Endodermal cell (in vitro differentiated cells): ENCODE results near the gene STPG3. TPM values are rescaled to one million over a fixed set of nuclear protein-coding genes. Genes with fewer than 3 reads are reported as not detected.

Source experiments
- DNase-seq: peaks from one replicate; pipeline ENCODE4 v3.0.0-alpha.2; 2017
- H3K27ac ChIP-seq: 2 replicates; pipeline ENCODE4 v1.5.1; 2013; ENCODE audit warnings: mild to moderate bottlenecking, low read depth, low read length, moderate library complexity
- H3K27me3 ChIP-seq: 2 replicates; pipeline ENCODE4 v1.6.1; 2013; ENCODE audit warnings: mild to moderate bottlenecking, low read length, moderate library complexity; ENCODE audit not compliant: insufficient read depth, control insufficient read depth, poor library complexity, severe bottlenecking
- H3K36me3 ChIP-seq: 2 replicates; pipeline ENCODE4 v1.7.0; 2013; ENCODE audit warnings: mild to moderate bottlenecking, low read length, moderate library complexity; ENCODE audit not compliant: control insufficient read depth, insufficient read depth
- H3K4me1 ChIP-seq: one replicate; pipeline ENCODE4 v1.7.0; 2013; ENCODE audit warnings: low read length; ENCODE audit not compliant: control insufficient read depth, insufficient read depth
- H3K4me3 ChIP-seq: 2 replicates; pipeline ENCODE4 v1.5.1; 2013; ENCODE audit warnings: mild to moderate bottlenecking, low read length, moderate library complexity
- H3K9ac ChIP-seq: 2 replicates; pipeline ENCODE4 v1.6.1; 2013; ENCODE audit warnings: mild to moderate bottlenecking, low read length, moderate library complexity; ENCODE audit not compliant: poor library complexity, severe bottlenecking; ENCODE audit errors: extremely low read depth
- H3K9me3 ChIP-seq: 2 replicates; pipeline ENCODE4 v1.6.1; 2013; ENCODE audit warnings: mild to moderate bottlenecking, low read length, moderate library complexity; ENCODE audit not compliant: control insufficient read depth
- H3K27ac Mint-ChIP-seq: 2 replicates; pipeline ENCODE4 v1.8.0; 2020; ENCODE audit warnings: mixed read lengths
- H3K27me3 Mint-ChIP-seq: 2 replicates; pipeline ENCODE4 v1.8.0; 2021; ENCODE audit warnings: mild to moderate bottlenecking, mixed read lengths; ENCODE audit not compliant: insufficient read depth
- H3K36me3 Mint-ChIP-seq: 2 replicates; pipeline ENCODE4 v1.8.0; 2020; ENCODE audit warnings: low read depth, mixed read lengths
- H3K4me1 Mint-ChIP-seq: 2 replicates; pipeline ENCODE4 v1.8.0; 2020; ENCODE audit warnings: mixed read lengths
- H3K4me3 Mint-ChIP-seq: 2 replicates; pipeline ENCODE4 v1.8.0; 2020; ENCODE audit warnings: mild to moderate bottlenecking, moderate library complexity, mixed read lengths
- H3K9me3 Mint-ChIP-seq: 2 replicates; pipeline ENCODE4 v1.8.0; 2020; ENCODE audit warnings: mild to moderate bottlenecking, mixed read lengths
- CTCF ChIP-seq: fragments of 200-600 bp; sonication (generic); conservative IDR thresholded peaks from 2 replicates; pipeline ENCODE4 v1.5.0; 2021; ENCODE audit warnings: antibody characterized with exemption, mild to moderate bottlenecking
- WGBS, 2 experiments: methylation state at CpG; one replicate each; pipeline versions ENCODE4 v1.1.5 to v1.1.7; 2013; ENCODE audit warnings: missing lambda C conversion rate in 2 of 2, mixed read lengths in 1 of 2; ENCODE audit not compliant: insufficient coverage in 1 of 2, insufficient read length in 1 of 2; 5-methylcytosine and 5-hydroxymethylcytosine counted together
- total RNA-seq, 2 donors: library from RNA; stranded (reverse); fragmentation: NEBNext Ultra II Directional in 1 of 2; extraction: Animal tissue kit (Norgen Biotek cat#: 25700) in 1 of 2; gene quantifications; 2 replicates in 1 of 2; 3 replicates in 1 of 2; pipeline ENCODE4 v1.2.1, GENCODE V29; 2021

STPG3 gene
- total RNA-seq, 2 donors from 2014 or later = not detected

GRCh38 chr9:137301081-137301947, 50.2 kb downstream of the STPG3 start:
- Histone ChIP-seq H3K27ac (peak overlapping the region; percentile 72), H3K9ac (peak overlapping the region; percentile 66), H3K9me3 (no peaks in the 10 kb centered on the region), H3K27me3 (peaks cover 55% of the 10 kb centered on the region), H3K4me1 (peaks cover 3% of the 10 kb centered on the region), H3K36me3 (no peaks in the 10 kb centered on the region), H3K4me3 (peak overlapping the region; percentile 90)
- DNase-seq = peak; percentile 85
- peak overlapping the region; percentile 71 for H3K4me3 Mint-ChIP-seq
- H3K27me3 Mint-ChIP-seq = peaks cover 39% of the 10 kb centered on the region
- H3K27ac Mint-ChIP-seq = peak overlapping the region; percentile 83
- peaks cover 27% of the 10 kb centered on the region for H3K4me1 Mint-ChIP-seq
- H3K9me3 Mint-ChIP-seq = no peaks in the 10 kb centered on the region
- WGBS, 2 experiments = 0 to 2% methylated on average over 32 to 115 of the region's 115 CpGs
- TF ChIP-seq CTCF = peak; percentile 59
- H3K36me3 Mint-ChIP-seq = no peaks in the 10 kb centered on the region

GRCh38 chr9:137302118-137302448, 51.0 kb downstream of the STPG3 start, which contains the start of gene NRARP:
NRARP (minus strand) TSS chr9:137302271; CDS start chr9:137301928, 343 bp downstream.
- TF ChIP-seq CTCF = no peak
- peak within 1 kb of the TSS; percentile 66 for H3K9ac ChIP-seq
- no peaks in the 10 kb centered on the region for H3K9me3 ChIP-seq
- Mint-ChIP-seq H3K4me3 (peak within 1 kb of the TSS; percentile 71), H3K9me3 (no peaks in the 10 kb centered on the region), H3K27ac (peak within 1 kb of the TSS; percentile 83), H3K27me3 (peaks cover 31% of the 10 kb centered on the region), H3K36me3 (no peaks in the 10 kb centered on the region), H3K4me1 (peaks cover 25% of the 10 kb centered on the region)
- WGBS, 2 experiments = 0% methylated on average over 18 to 60 of the region's 60 CpGs
- peak within 1 kb of the TSS; percentile 98 for H3K27ac ChIP-seq
- H3K4me1 ChIP-seq = peaks cover 3% of the 10 kb centered on the region
- peak within 1 kb of the TSS; percentile 90 for H3K4me3 ChIP-seq
- peaks cover 48% of the 10 kb centered on the region for H3K27me3 ChIP-seq
- peak; percentile 94 for DNase-seq
- no peaks in the 10 kb centered on the region for H3K36me3 ChIP-seq

GRCh38 chr9:137302449-137303150, 51.5 kb downstream of the STPG3 start:
- 10 to 12% methylated on average over 17 to 78 of the region's 78 CpGs for WGBS, 2 experiments
- peaks cover 42% of the 10 kb centered on the region for H3K27me3 ChIP-seq
- peak overlapping the region; percentile 45 for H3K4me3 ChIP-seq
- H3K27me3 Mint-ChIP-seq = peaks cover 27% of the 10 kb centered on the region
- H3K4me1 ChIP-seq = peaks cover 3% of the 10 kb centered on the region
- H3K9me3 Mint-ChIP-seq = no peaks in the 10 kb centered on the region
- peak overlapping the region; percentile 32 for H3K4me3 Mint-ChIP-seq
- H3K27ac Mint-ChIP-seq = peak overlapping the region; percentile 64
- peak; percentile 86 for TF ChIP-seq CTCF
- no peaks in the 10 kb centered on the region for H3K36me3 ChIP-seq
- H3K9me3 ChIP-seq = no peaks in the 10 kb centered on the region
- H3K36me3 Mint-ChIP-seq = no peaks in the 10 kb centered on the region
- H3K9ac ChIP-seq = no peak overlapping the region
- peaks cover 26% of the 10 kb centered on the region for H3K4me1 Mint-ChIP-seq
- DNase-seq = peak; percentile 92
- peak overlapping the region; percentile 98 for H3K27ac ChIP-seq

Other genes with a start within 250 kb of the STPG3 start
- 10 to 100 TPM; 21.5 to 30.0 TPM for gene ABCA2, start 223.0 kb upstream of the STPG3 start, total RNA-seq
- gene FUT7, start 219.2 kb upstream of the STPG3 start, total RNA-seq = not detected
- gene NPDC1, start 205.1 kb upstream of the STPG3 start, total RNA-seq = 10 to 100 TPM; 60.8 to 73.3 TPM
- gene ENTPD2, start 197.2 kb upstream of the STPG3 start, total RNA-seq = 1 to 10 TPM; 1.2 to 2.4 TPM
- 10 to 100 TPM; 20.8 to 24.9 TPM for gene SAPCD2, start 180.7 kb upstream of the STPG3 start, total RNA-seq
- 1 to 10 TPM; 2.6 to 4.5 TPM for gene UAP1L1, start 173.8 kb upstream of the STPG3 start, total RNA-seq
- gene MAN1B1, start 164.3 kb upstream of the STPG3 start, total RNA-seq = 10 to 100 TPM; 62.1 to 63.5 TPM
- 10 to 100 TPM; 20.1 to 30.6 TPM for gene DPP7, start 136.6 kb upstream of the STPG3 start, total RNA-seq
- gene GRIN1, start 112.1 kb upstream of the STPG3 start, total RNA-seq = under 1 TPM; 0.35 to 0.73 TPM
- gene LRRC26, start 81.2 kb upstream of the STPG3 start, total RNA-seq = under 1 TPM in 1 of 2 donors, not detected in 1; 0.53 TPM
- under 1 TPM in 1 of 2 donors, not detected in 1; 0.62 TPM for gene TMEM210, start 79.2 kb upstream of the STPG3 start, total RNA-seq
- gene ANAPC2, start 62.7 kb upstream of the STPG3 start, total RNA-seq = 10 to 100 TPM; 66.5 to 69.2 TPM
- 10 to 100 TPM; 66.5 to 67.7 TPM for gene SSNA1, start 62.6 kb upstream of the STPG3 start, total RNA-seq
- gene TPRN, start 50.5 kb upstream of the STPG3 start, total RNA-seq = 10 to 100 TPM; 19.0 to 23.9 TPM
- gene TMEM203, start 45.6 kb upstream of the STPG3 start, total RNA-seq = 10 to 100 TPM; 34.0 to 39.5 TPM
- gene NDOR1, start 45.6 kb upstream of the STPG3 start, total RNA-seq = 10 to 100 TPM; 39.2 to 41.4 TPM
- 10 to 100 TPM; 10.5 to 15.6 TPM for gene RNF208, start 29.0 kb upstream of the STPG3 start, total RNA-seq
- gene CYSRT1, start 26.1 kb upstream of the STPG3 start, total RNA-seq = 1 to 10 TPM; 1.4 to 1.8 TPM
- gene RNF224, start 23.8 kb upstream of the STPG3 start, total RNA-seq = under 1 TPM; 0.24 to 0.38 TPM
- under 1 TPM in 1 of 2 donors, not detected in 1; 0.15 TPM for gene SLC34A3, start 20.4 kb upstream of the STPG3 start, total RNA-seq
- 100 to 1,000 TPM; 328 to 415 TPM for gene TUBB4B, start 10.0 kb upstream of the STPG3 start, total RNA-seq
- gene NELFB, start 4.0 kb downstream of the STPG3 start, total RNA-seq = 10 to 100 TPM; 73.3 to 86.6 TPM
- gene TOR4A, start 26.4 kb downstream of the STPG3 start, total RNA-seq = 10 to 100 TPM; 14.2 to 18.9 TPM
- gene NRARP, start 51.0 kb downstream of the STPG3 start, total RNA-seq = 10 to 100 TPM; 12.1 to 12.9 TPM
- 10 to 100 TPM; 15.5 to 31.0 TPM for gene EXD3, start 171.9 kb downstream of the STPG3 start, total RNA-seq
- 1 to 10 TPM; 5.0 to 5.9 TPM for gene NOXA1, start 172.1 kb downstream of the STPG3 start, total RNA-seq
- under 1 TPM; 0.33 to 0.75 TPM for gene ENTPD8, start 190.1 kb downstream of the STPG3 start, total RNA-seq
- 10 to 100 TPM; 58.9 to 66.0 TPM for gene NSMF, start 208.0 kb downstream of the STPG3 start, total RNA-seq